Esophagus squamous epithelium (tissue), 4 donors: ENCODE measurements around the gene EIF2B2.

Experiments
- POLR2A ChIP-seq, 4 donors: fragments of 450-650 bp; IDR thresholded peaks; one replicate each; pipeline ENCODE4 v1.6.1; 2017; ENCODE audit warnings: antibody characterized with exemption in 4 of 4, mild to moderate bottlenecking in 4 of 4, moderate library complexity in 3 of 4
- TF ChIP-seq, protein P1 (sequence below), 6 experiments: fragments of 450-650 bp in 4 of 6; fragments of 200-600 bp in 2 of 6; sonication (generic) in 2 of 6; IDR thresholded peaks; one replicate each; pipeline ENCODE4 v1.5.1; 2016 to 2019; ENCODE audit warnings: antibody characterized with exemption in 6 of 6, mild to moderate bottlenecking in 4 of 6, moderate library complexity in 4 of 6

GRCh38 chr14:74977164-74977900 lies 25.4 kb upstream of the EIF2B2 start:
- TF ChIP-seq, protein P1, sequence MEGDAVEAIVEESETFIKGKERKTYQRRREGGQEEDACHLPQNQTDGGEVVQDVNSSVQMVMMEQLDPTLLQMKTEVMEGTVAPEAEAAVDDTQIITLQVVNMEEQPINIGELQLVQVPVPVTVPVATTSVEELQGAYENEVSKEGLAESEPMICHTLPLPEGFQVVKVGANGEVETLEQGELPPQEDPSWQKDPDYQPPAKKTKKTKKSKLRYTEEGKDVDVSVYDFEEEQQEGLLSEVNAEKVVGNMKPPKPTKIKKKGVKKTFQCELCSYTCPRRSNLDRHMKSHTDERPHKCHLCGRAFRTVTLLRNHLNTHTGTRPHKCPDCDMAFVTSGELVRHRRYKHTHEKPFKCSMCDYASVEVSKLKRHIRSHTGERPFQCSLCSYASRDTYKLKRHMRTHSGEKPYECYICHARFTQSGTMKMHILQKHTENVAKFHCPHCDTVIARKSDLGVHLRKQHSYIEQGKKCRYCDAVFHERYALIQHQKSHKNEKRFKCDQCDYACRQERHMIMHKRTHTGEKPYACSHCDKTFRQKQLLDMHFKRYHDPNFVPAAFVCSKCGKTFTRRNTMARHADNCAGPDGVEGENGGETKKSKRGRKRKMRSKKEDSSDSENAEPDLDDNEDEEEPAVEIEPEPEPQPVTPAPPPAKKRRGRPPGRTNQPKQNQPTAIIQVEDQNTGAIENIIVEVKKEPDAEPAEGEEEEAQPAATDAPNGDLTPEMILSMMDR (IDR thresholded peaks at IDR 0.05): no peak
- no peak for TF ChIP-seq POLR2A (IDR thresholded peaks at IDR 0.05)
